Fibroblast of lung (primary cell): ENCODE data around the gene PROB1. TPM values are rescaled to one million over a fixed set of nuclear protein-coding genes. Genes with fewer than 3 reads are reported as not detected.
A peak's percentile ranks its signal among the peaks of the same experiment; 100 is the strongest.

ENCODE experiments used
- DNase-seq, 2 donors: peaks; one replicate each; pipeline versions ENCODE4 v3.0.0 to v3.0.0-alpha.2; 2010; ENCODE audit warnings: low read depth in 2 of 2
- H2AFZ ChIP-seq: 2 replicates; pipeline ENCODE4 v1.5.1; 2012; ENCODE audit warnings: low read length, control low read depth, inconsistent platforms
- H3K27ac ChIP-seq: 2 replicates; pipeline ENCODE4 v1.5.1; 2011; ENCODE audit warnings: low read length, control low read depth; ENCODE audit not compliant: insufficient read depth
- H3K27me3 ChIP-seq: 2 replicates; pipeline ENCODE4 v1.5.1; 2011; ENCODE audit warnings: mild to moderate bottlenecking, low read length; ENCODE audit not compliant: control insufficient read depth, insufficient read depth
- H3K36me3 ChIP-seq: 2 replicates; pipeline ENCODE4 v1.5.1; 2011; ENCODE audit warnings: low read length; ENCODE audit not compliant: control insufficient read depth, insufficient read depth
- H3K4me1 ChIP-seq: 2 replicates; pipeline ENCODE4 v1.5.1; 2011; ENCODE audit warnings: low read length; ENCODE audit not compliant: control insufficient read depth, insufficient read depth; ENCODE audit errors: extremely low read depth
- H3K4me2 ChIP-seq: 2 replicates; pipeline ENCODE4 v1.5.1; 2011; ENCODE audit warnings: low read length, control low read depth; ENCODE audit not compliant: insufficient read depth; ENCODE audit errors: extremely low read depth
- H3K4me3 ChIP-seq, 4 experiments: fragments of 200-600 bp in 1 of 4; sonication (generic) in 1 of 4; replicated peaks in 1 of 4; 2 replicates each; pipeline ENCODE4 v1.5.1; 2011 to 2016; ENCODE audit warnings: low read length in 4 of 4, low read depth in 3 of 4, mild to moderate bottlenecking in 3 of 4, control low read depth in 2 of 4, inconsistent platforms in 1 of 4, mixed read lengths in 1 of 4; ENCODE audit not compliant: insufficient read depth in 1 of 4; ENCODE audit errors: control extremely low read depth in 1 of 4
- H3K79me2 ChIP-seq: 2 replicates; pipeline ENCODE4 v1.5.1; 2012; ENCODE audit warnings: mild to moderate bottlenecking, low read length, inconsistent platforms; ENCODE audit not compliant: control insufficient read depth, insufficient read depth
- H3K9ac ChIP-seq: 2 replicates; pipeline ENCODE4 v1.5.1; 2011; ENCODE audit warnings: mild to moderate bottlenecking, low read length, control low read depth; ENCODE audit not compliant: insufficient read depth
- H3K9me3 ChIP-seq: 2 replicates; pipeline ENCODE4 v1.5.1; 2012; ENCODE audit warnings: low read depth, low read length; ENCODE audit not compliant: control insufficient read depth, insufficient read depth
- H4K20me1 ChIP-seq: 2 replicates; pipeline ENCODE4 v1.5.1; 2011; ENCODE audit warnings: low read length; ENCODE audit not compliant: control insufficient read depth, insufficient read depth; ENCODE audit errors: extremely low read depth
- EZH2 ChIP-seq: IDR thresholded peaks from 2 replicates; pipeline ENCODE4 v1.5.1; 2012; ENCODE audit warnings: low read length, control low read depth, mild to moderate bottlenecking; ENCODE audit errors: missing control alignments
- polyA plus RNA-seq, 2 donors: library from polyadenylated mRNA; depleted of rRNA in 1 of 2; stranded (reverse) in 1 of 2; unstranded in 1 of 2; fragments of >200 nt; gene quantifications; 2 replicates each; pipeline ENCODE4 v1.2.1, GENCODE V29; 2011 to 2012; ENCODE audit warnings: missing spikeins in 1 of 2
- total RNA-seq: library from RNA; depleted of rRNA; stranded (reverse); fragments of >200 nt; gene quantifications from 2 replicates; pipeline ENCODE4 v1.2.1, GENCODE V29; 2014
- TF ChIP-seq, protein P1 (sequence below), 2 donors: IDR thresholded peaks in 1 of 2; conservative IDR thresholded peaks in 1 of 2; 1 replicate in 1 of 2; 2 replicates in 1 of 2; pipeline ENCODE4 v1.5.1; 2011 to 2012; ENCODE audit warnings: low read length in 2 of 2, control low read depth in 1 of 2, inconsistent platforms in 1 of 2, low read depth in 1 of 2, mild to moderate bottlenecking in 1 of 2

The PROB1 gene
- total and polyA plus RNA-seq, 2 donors (not counting 1 experiment from before 2014, with no cell fraction given) = 0.34 to 1.5 TPM

- H4K20me1 ChIP-seq = no peaks in the 10 kb centered on the region
- peak within 1 kb of the TSS; percentile 100 for H2AFZ ChIP-seq
- peaks cover 7% of the 10 kb centered on the region for H3K4me1 ChIP-seq
- H3K4me2 ChIP-seq = peak within 1 kb of the TSS; percentile 93
- H3K79me2 ChIP-seq = no peaks in the 10 kb centered on the region
- H3K9ac ChIP-seq = peak within 1 kb of the TSS; percentile 95
- TF ChIP-seq, protein P1, sequence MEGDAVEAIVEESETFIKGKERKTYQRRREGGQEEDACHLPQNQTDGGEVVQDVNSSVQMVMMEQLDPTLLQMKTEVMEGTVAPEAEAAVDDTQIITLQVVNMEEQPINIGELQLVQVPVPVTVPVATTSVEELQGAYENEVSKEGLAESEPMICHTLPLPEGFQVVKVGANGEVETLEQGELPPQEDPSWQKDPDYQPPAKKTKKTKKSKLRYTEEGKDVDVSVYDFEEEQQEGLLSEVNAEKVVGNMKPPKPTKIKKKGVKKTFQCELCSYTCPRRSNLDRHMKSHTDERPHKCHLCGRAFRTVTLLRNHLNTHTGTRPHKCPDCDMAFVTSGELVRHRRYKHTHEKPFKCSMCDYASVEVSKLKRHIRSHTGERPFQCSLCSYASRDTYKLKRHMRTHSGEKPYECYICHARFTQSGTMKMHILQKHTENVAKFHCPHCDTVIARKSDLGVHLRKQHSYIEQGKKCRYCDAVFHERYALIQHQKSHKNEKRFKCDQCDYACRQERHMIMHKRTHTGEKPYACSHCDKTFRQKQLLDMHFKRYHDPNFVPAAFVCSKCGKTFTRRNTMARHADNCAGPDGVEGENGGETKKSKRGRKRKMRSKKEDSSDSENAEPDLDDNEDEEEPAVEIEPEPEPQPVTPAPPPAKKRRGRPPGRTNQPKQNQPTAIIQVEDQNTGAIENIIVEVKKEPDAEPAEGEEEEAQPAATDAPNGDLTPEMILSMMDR (conservative IDR thresholded peaks at IDR 0.05 in 1 of 2, IDR thresholded peaks at IDR 0.05 in 1 of 2; ENCODE audit: low read depth in 1 of 2, low read length in 2 of 2) = no peak
- no peak for TF ChIP-seq EZH2
- no peaks in the 10 kb centered on the region for H3K36me3 ChIP-seq
- no peaks in the 10 kb centered on the region for H3K27me3 ChIP-seq
- H3K9me3 ChIP-seq = no peaks in the 10 kb centered on the region
- DNase-seq = peak; percentile 83 to 90
- peak within 1 kb of the TSS; percentile 95 for H3K27ac ChIP-seq
- peak within 1 kb of the TSS; percentile 70 to 98 (median 82) for H3K4me3 ChIP-seq
These were observed 44.4 kb upstream of the PROB1 start, which contains the start of gene DNAJC18 for GRCh38 chr5:139439013-139439903. DNAJC18 (minus strand) TSS chr5:139439525; CDS start chr5:139439445, 80 bp downstream.

- no peaks in the 10 kb centered on the region for H3K79me2 ChIP-seq
- no peaks in the 10 kb centered on the region for H3K36me3 ChIP-seq
- H3K4me3 ChIP-seq = peak overlapping the region; percentile 70 to 98 (median 82)
- no peaks in the 10 kb centered on the region for H4K20me1 ChIP-seq
- no peak for DNase-seq
- no peak overlapping the region for H3K27ac ChIP-seq
- peak overlapping the region; percentile 93 for H3K4me2 ChIP-seq
- no peaks in the 10 kb centered on the region for H3K9me3 ChIP-seq
- H3K4me1 ChIP-seq = peaks cover 6% of the 10 kb centered on the region
- H3K27me3 ChIP-seq = no peaks in the 10 kb centered on the region
- TF ChIP-seq, protein P1 (conservative IDR thresholded peaks at IDR 0.05 in 1 of 2, IDR thresholded peaks at IDR 0.05 in 1 of 2; ENCODE audit: low read depth in 1 of 2, low read length in 2 of 2) = no peak
- TF ChIP-seq EZH2 = no peak
- H3K9ac ChIP-seq = peak overlapping the region; percentile 32
- peak overlapping the region; percentile 73 for H2AFZ ChIP-seq
These were observed 43.8 kb upstream of the PROB1 start for GRCh38 chr5:139438707-139439012.

GRCh38 chr5:139435676-139436075 lies 40.8 kb upstream of the PROB1 start:
- Histone ChIP-seq H4K20me1 (no peaks in the 10 kb centered on the region), H3K27ac (no peak overlapping the region), H3K36me3 (peaks cover 1% of the 10 kb centered on the region), H3K4me3 (no peak overlapping the region), H3K4me2 (no peak overlapping the region), H3K9me3 (no peaks in the 10 kb centered on the region), H3K27me3 (no peaks in the 10 kb centered on the region), H3K4me1 (peaks cover 4% of the 10 kb centered on the region), H2AFZ (no peak overlapping the region), H3K79me2 (no peaks in the 10 kb centered on the region), H3K9ac (no peak overlapping the region)
- TF ChIP-seq, protein P1 (conservative IDR thresholded peaks at IDR 0.05 in 1 of 2, IDR thresholded peaks at IDR 0.05 in 1 of 2; ENCODE audit: low read depth in 1 of 2, low read length in 2 of 2) = no peak
- no peak for TF ChIP-seq EZH2
- DNase-seq = no peak
